Measurements from ENCODE around the gene TEAD1.

DNA sequence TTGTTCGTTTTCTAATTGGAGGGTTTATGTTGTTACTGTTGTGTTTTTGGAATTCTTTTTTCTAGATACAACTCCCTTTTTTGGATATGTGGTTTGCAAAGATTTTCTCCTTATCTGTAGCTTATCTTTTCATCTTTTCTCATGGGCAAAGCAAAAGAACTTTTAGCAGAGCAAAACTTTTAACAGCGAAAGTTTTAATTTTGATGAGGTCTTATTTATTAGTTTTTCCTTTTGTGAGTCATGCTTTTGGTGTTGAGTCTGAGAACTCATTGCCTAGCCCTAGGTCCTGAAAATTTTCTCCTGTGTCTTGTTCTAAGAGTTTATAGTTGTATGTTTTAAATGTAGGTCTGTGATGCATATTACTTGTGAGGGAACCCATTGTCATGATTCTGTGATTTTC, 99.4 kb downstream of the TEAD1 start:
- TF ChIP-seq POLR2A (IDR thresholded peaks at IDR 0.05), result no peak
- TF ChIP-seq, protein P1, sequence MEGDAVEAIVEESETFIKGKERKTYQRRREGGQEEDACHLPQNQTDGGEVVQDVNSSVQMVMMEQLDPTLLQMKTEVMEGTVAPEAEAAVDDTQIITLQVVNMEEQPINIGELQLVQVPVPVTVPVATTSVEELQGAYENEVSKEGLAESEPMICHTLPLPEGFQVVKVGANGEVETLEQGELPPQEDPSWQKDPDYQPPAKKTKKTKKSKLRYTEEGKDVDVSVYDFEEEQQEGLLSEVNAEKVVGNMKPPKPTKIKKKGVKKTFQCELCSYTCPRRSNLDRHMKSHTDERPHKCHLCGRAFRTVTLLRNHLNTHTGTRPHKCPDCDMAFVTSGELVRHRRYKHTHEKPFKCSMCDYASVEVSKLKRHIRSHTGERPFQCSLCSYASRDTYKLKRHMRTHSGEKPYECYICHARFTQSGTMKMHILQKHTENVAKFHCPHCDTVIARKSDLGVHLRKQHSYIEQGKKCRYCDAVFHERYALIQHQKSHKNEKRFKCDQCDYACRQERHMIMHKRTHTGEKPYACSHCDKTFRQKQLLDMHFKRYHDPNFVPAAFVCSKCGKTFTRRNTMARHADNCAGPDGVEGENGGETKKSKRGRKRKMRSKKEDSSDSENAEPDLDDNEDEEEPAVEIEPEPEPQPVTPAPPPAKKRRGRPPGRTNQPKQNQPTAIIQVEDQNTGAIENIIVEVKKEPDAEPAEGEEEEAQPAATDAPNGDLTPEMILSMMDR (IDR thresholded peaks at IDR 0.05), result no peak
